ENCODE measurements around the gene ZNF215. TPM values are rescaled to one million over a fixed set of nuclear protein-coding genes. Genes with fewer than 3 reads are reported as not detected.

ZNF215 gene
- polyA plus RNA-seq, 1 of the 3 experiments (the other 2 are of a cell fraction): 0.15 TPM

DNA sequence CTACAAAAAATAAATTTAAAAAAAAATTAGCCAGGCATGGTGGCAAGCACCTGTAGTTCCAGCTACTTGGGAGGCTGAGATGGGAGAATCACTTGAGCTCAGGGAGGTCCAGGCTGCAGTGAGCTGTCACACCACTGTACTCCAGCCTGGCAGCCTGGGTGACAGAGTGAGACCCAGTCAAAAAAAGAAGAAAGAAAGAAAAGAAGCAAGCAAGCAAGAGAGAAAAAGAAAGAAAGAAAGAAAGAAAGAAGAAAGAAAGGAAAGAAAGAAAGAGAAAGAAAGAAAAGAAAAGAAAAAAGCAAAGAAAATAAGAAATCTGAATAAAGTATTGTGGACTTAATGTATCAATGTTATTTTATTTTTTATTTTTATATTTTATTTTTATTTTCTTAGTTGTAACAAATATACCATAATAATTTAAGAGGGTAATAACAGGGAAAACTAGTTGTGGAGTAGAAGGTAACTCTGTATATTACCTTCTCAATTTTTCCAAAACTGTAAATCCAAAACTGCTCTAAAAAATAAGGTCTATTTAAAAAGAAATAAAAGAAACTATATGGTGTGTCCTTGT, 1.1 kb upstream of the ZNF215 start:
- H2AFZ ChIP-seq (ENCODE audit: low read depth): no peak overlapping the region
- H3K4me1 ChIP-seq (ENCODE audit: control insufficient read depth in 1 of 2, insufficient read depth in 2 of 2, low read depth in 1 of 2, low read length in 1 of 2): peaks cover 0 to 5% of the 10 kb centered on the region in 2 experiments; a peak in 1 of 4 replicates
- H3K9me3 ChIP-seq: no peaks in the 10 kb centered on the region
- POLR2A ChIA-PET: no interaction called here
- no peaks in the 10 kb centered on the region for H3K9me2 ChIP-seq
- no peak for DNase-seq
- no peaks in the 10 kb centered on the region for H3K27me3 ChIP-seq (ENCODE audit: insufficient read depth)
- no peak overlapping the region for H3K4me2 ChIP-seq
- H3F3A ChIP-seq (replicated peaks; ENCODE audit: insufficient read depth): no peaks in the 10 kb centered on the region
- TF ChIP-seq IRF3 (IDR thresholded peaks at IDR 0.05; ENCODE audit: low read depth, low read length): no peak
- TF ChIP-seq ZBTB33 (IDR thresholded peaks at IDR 0.05; ENCODE audit: borderline replicate concordance, low read depth): no peak
- no peak for TF ChIP-seq RCOR1 (IDR thresholded peaks at IDR 0.05; ENCODE audit: low read length)
- no peak for TF ChIP-seq RXRA (IDR thresholded peaks at IDR 0.05; ENCODE audit: borderline replicate concordance, low read depth)
- TF ChIP-seq, protein P1, sequence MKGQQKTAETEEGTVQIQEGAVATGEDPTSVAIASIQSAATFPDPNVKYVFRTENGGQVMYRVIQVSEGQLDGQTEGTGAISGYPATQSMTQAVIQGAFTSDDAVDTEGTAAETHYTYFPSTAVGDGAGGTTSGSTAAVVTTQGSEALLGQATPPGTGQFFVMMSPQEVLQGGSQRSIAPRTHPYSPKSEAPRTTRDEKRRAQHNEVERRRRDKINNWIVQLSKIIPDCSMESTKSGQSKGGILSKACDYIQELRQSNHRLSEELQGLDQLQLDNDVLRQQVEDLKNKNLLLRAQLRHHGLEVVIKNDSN (IDR thresholded peaks at IDR 0.05; ENCODE audit: borderline replicate concordance, low read depth): no peak
- no peak for TF ChIP-seq CTCF (IDR thresholded peaks at IDR 0.05)
- TF ChIP-seq SMC3 (IDR thresholded peaks at IDR 0.05; ENCODE audit: low read depth, low read length): no peak
- no peak for TF ChIP-seq NFIC (IDR thresholded peaks at IDR 0.05; ENCODE audit: borderline replicate concordance)
- no peak for TF ChIP-seq FOXM1 (IDR thresholded peaks at IDR 0.05; ENCODE audit: low read depth)
- TF ChIP-seq MEF2A (IDR thresholded peaks at IDR 0.05; ENCODE audit: borderline replicate concordance, low read depth): no peak
- no peak for TF ChIP-seq FOXJ3 (CRISPR knock-in tag; IDR thresholded peaks at IDR 0.05)
- no peaks in the 10 kb centered on the region for H3K79me2 ChIP-seq (ENCODE audit: insufficient read depth)
- CTCF ChIA-PET: no interaction called here
- no peak overlapping the region for H3K4me3 ChIP-seq (ENCODE audit: low read depth in 2 of 2, low read length in 1 of 2)
- H4K20me1 ChIP-seq (ENCODE audit: insufficient read depth): no peaks in the 10 kb centered on the region
- H3K27ac ChIP-seq (ENCODE audit: low read depth in 2 of 2, low read length in 1 of 2): no peak overlapping the region
- H3K9ac ChIP-seq: no peak overlapping the region
- H3K36me3 ChIP-seq (replicated peaks in 1 of 2; ENCODE audit: control insufficient read depth in 1 of 2, insufficient read depth in 2 of 2, low read length in 1 of 2): no peaks in the 10 kb centered on the region

Measured in SK-N-SH (cell line).